Measurements from ENCODE around the gene DAD1.

Gene DAD1

GRCh38 chr14:22552827-22553076 lies 36.3 kb downstream of the DAD1 start:
- Histone ChIP-seq H3K27ac (ENCODE audit: extremely low read depth, low read depth, low read length) (no peak overlapping the region), H3K4me3 (ENCODE audit: low read depth, low read length) (no peak overlapping the region), H3K4me1 (ENCODE audit: control insufficient read depth, insufficient read depth, low read length) (peaks cover 3% of the 10 kb centered on the region; the same call in 1 of the 2 replicates), H3K9me3 (ENCODE audit: control insufficient read depth, insufficient read depth, low read depth, low read length) (no peaks in the 10 kb centered on the region), H3K36me3 (ENCODE audit: control insufficient read depth in 2 of 2, insufficient read depth in 1 of 2, low read length in 2 of 2) (no peaks in the 10 kb centered on the region)
- CTCF ChIA-PET = interaction anchor here (0.6 to 2.1 kb wide), 5 partner anchors 11 to 454 kb away, joined by 3 to 9 read pairs (median 4); partner anchors contain the start of gene RBM23
- TF ChIP-seq ZNF155 (tag by site-specific recombination; IDR thresholded peaks at IDR 0.05) = no peak
- no peak for TF ChIP-seq ZNF488 (tag by site-specific recombination; IDR thresholded peaks at IDR 0.05)
- no peak for TF ChIP-seq ZBTB1 (tag by site-specific recombination; IDR thresholded peaks at IDR 0.05)
- TF ChIP-seq ZNF704 (tag by site-specific recombination; IDR thresholded peaks at IDR 0.05) = no peak
- TF ChIP-seq ZNF626 (tag by site-specific recombination; IDR thresholded peaks at IDR 0.05) = no peak
- no peak for TF ChIP-seq ZNF580 (tag by site-specific recombination; IDR thresholded peaks at IDR 0.05)
- TF ChIP-seq ZNF138 (tag by site-specific recombination; IDR thresholded peaks at IDR 0.05; ENCODE audit: borderline replicate concordance) = no peak
- TF ChIP-seq GFI1B (tag by site-specific recombination; IDR thresholded peaks at IDR 0.05) = no peak
- TF ChIP-seq ZNF473 (tag by site-specific recombination; IDR thresholded peaks at IDR 0.05) = no peak
- TF ChIP-seq HOXC10 (CRISPR knock-in tag; IDR thresholded peaks at IDR 0.05) = no peak
- TF ChIP-seq ZNF391 (tag by site-specific recombination; IDR thresholded peaks at IDR 0.05; ENCODE audit: borderline replicate concordance, low read depth) = no peak
- TF ChIP-seq ZNF639 (tag by site-specific recombination; IDR thresholded peaks at IDR 0.05) = no peak
- no peak for TF ChIP-seq ZNF701 (tag by site-specific recombination; IDR thresholded peaks at IDR 0.05)
- TF ChIP-seq ZSCAN30 (tag by site-specific recombination; IDR thresholded peaks at IDR 0.05) = no peak
- POLR2A ChIA-PET = interaction anchor here (0.7 kb wide), 1 partner anchor 11 kb away, joined by 3 read pairs; no protein-coding TSS in a partner anchor

GRCh38 chr14:22552001-22552826 lies 36.8 kb downstream of the DAD1 start:
- H3K27ac ChIP-seq (ENCODE audit: extremely low read depth, low read depth, low read length) = no peak overlapping the region
- ChIA-PET POLR2A (interaction anchor here (0.6 to 0.7 kb wide), 2 partner anchors 10 to 375 kb away, joined by 3 to 5 read pairs; no protein-coding TSS in a partner anchor), CTCF (interaction anchor here (0.6 to 2.1 kb wide), 5 partner anchors 11 to 453 kb away, joined by 3 to 9 read pairs (median 4); partner anchors contain the start of gene RBM23)
- H3K4me1 ChIP-seq (ENCODE audit: control insufficient read depth, insufficient read depth, low read length) = no peaks in the 10 kb centered on the region; the same call in 1 of the 2 replicates
- H3K36me3 ChIP-seq (ENCODE audit: control insufficient read depth in 2 of 2, insufficient read depth in 1 of 2, low read length in 2 of 2) = no peaks in the 10 kb centered on the region
- no peaks in the 10 kb centered on the region for H3K9me3 ChIP-seq (ENCODE audit: control insufficient read depth, insufficient read depth, low read depth, low read length)
- H3K4me3 ChIP-seq (ENCODE audit: low read depth, low read length) = no peak overlapping the region
- TF ChIP-seq ZBTB21 (tag by site-specific recombination; IDR thresholded peaks at IDR 0.05) (no peak), ZNF223 (tag by site-specific recombination; IDR thresholded peaks at IDR 0.05) (no peak), ZNF404 (tag by site-specific recombination; IDR thresholded peaks at IDR 0.05) (no peak), GLI4 (tag by site-specific recombination; IDR thresholded peaks at IDR 0.05) (no peak), ZNF423 (tag by site-specific recombination; IDR thresholded peaks at IDR 0.05) (no peak), ZNF214 (tag by site-specific recombination; IDR thresholded peaks at IDR 0.05; ENCODE audit: borderline replicate concordance) (no peak), ZNF704 (tag by site-specific recombination; IDR thresholded peaks at IDR 0.05) (no peak), ZNF76 (tag by site-specific recombination; IDR thresholded peaks at IDR 0.05; ENCODE audit: borderline replicate concordance, low read depth) (no peak), ZNF335 (tag by site-specific recombination; conservative IDR thresholded peaks at IDR 0.05) (no peak), ZNF398 (tag by site-specific recombination; IDR thresholded peaks at IDR 0.05) (no peak), ZNF560 (tag by site-specific recombination; IDR thresholded peaks at IDR 0.05; ENCODE audit: borderline replicate concordance) (no peak), ELK4 (IDR thresholded peaks at IDR 0.05; ENCODE audit: borderline replicate concordance, low read depth, low read length) (no peak), ZNF133 (tag by site-specific recombination; IDR thresholded peaks at IDR 0.05) (no peak)
